Measurements from ENCODE around the gene PPP1R16B. TPM values are rescaled to one million over a fixed set of nuclear protein-coding genes. Genes with fewer than 3 reads are reported as not detected.

PPP1R16B gene
- polyA plus RNA-seq, 1 donor from 2014 or later, result 1.9 TPM

- H2AFZ ChIP-seq (ENCODE audit: low read depth, low read length), result no peak overlapping the region
- no peaks in the 10 kb centered on the region for H3K27me3 ChIP-seq (ENCODE audit: insufficient read depth, low read depth, low read length)
- TF ChIP-seq SMC3 (conservative IDR thresholded peaks at IDR 0.05; ENCODE audit: poor library complexity) (no peak), EZH2 (IDR thresholded peaks at IDR 0.05; ENCODE audit: borderline replicate concordance, insufficient read depth, low read length, poor library complexity, severe bottlenecking) (no peak), POLR2AphosphoS5 (IDR thresholded peaks at IDR 0.05) (no peak), REST (IDR thresholded peaks at IDR 0.05; ENCODE audit: borderline replicate concordance) (no peak), MXI1 (conservative IDR thresholded peaks at IDR 0.05; ENCODE audit: poor library complexity, severe bottlenecking) (no peak)
- no peaks in the 10 kb centered on the region for H3K79me2 ChIP-seq (replicated peaks; ENCODE audit: insufficient read depth, low read length)
- H3F3A ChIP-seq (ENCODE audit: insufficient read depth, low read length, poor library complexity, severe bottlenecking), result no peaks in the 10 kb centered on the region
- H3K27ac ChIP-seq (ENCODE audit: low read length), result no peak overlapping the region
- no peaks in the 10 kb centered on the region for H3K9me2 ChIP-seq (ENCODE audit: insufficient read depth, low read length)
- H3K4me2 ChIP-seq (ENCODE audit: low read length), result no peak overlapping the region
- peaks cover 10% of the 10 kb centered on the region for H3K36me3 ChIP-seq (ENCODE audit: insufficient read depth, low read length)
- no peaks in the 10 kb centered on the region for H4K20me1 ChIP-seq (ENCODE audit: insufficient read depth)
- H3K4me3 ChIP-seq (ENCODE audit: low read length), result no peak overlapping the region
- H3K9me3 ChIP-seq (ENCODE audit: low read length), result no peaks in the 10 kb centered on the region
- H3K9ac ChIP-seq (ENCODE audit: low read length), result no peak overlapping the region
These were observed 44.5 kb upstream of the PPP1R16B start for GRCh38 chr20:38760978-38761377.

GRCh38 chr20:38762174-38762573, 43.3 kb upstream of the PPP1R16B start:
- H3K9me3 ChIP-seq (ENCODE audit: low read length), result no peaks in the 10 kb centered on the region
- no peak overlapping the region for H3K27ac ChIP-seq (ENCODE audit: low read length)
- H3K4me3 ChIP-seq (ENCODE audit: low read length), result no peak overlapping the region
- no peaks in the 10 kb centered on the region for H3F3A ChIP-seq (ENCODE audit: insufficient read depth, low read length, poor library complexity, severe bottlenecking)
- no peak overlapping the region for H3K4me2 ChIP-seq (ENCODE audit: low read length)
- H3K27me3 ChIP-seq (ENCODE audit: insufficient read depth, low read depth, low read length), result no peaks in the 10 kb centered on the region
- H4K20me1 ChIP-seq (ENCODE audit: insufficient read depth), result no peaks in the 10 kb centered on the region
- H3K9ac ChIP-seq (ENCODE audit: low read length), result no peak overlapping the region
- no peaks in the 10 kb centered on the region for H3K79me2 ChIP-seq (replicated peaks; ENCODE audit: insufficient read depth, low read length)
- H2AFZ ChIP-seq (ENCODE audit: low read depth, low read length), result no peak overlapping the region
- H3K9me2 ChIP-seq (ENCODE audit: insufficient read depth, low read length), result no peaks in the 10 kb centered on the region
- TF ChIP-seq CTCF (IDR thresholded peaks at IDR 0.05; ENCODE audit: poor library complexity, severe bottlenecking), result no peak
- TF ChIP-seq POLR2AphosphoS5 (IDR thresholded peaks at IDR 0.05), result no peak
- no peak for TF ChIP-seq EP300 (conservative IDR thresholded peaks at IDR 0.05; ENCODE audit: poor library complexity, severe bottlenecking)
- no peak for TF ChIP-seq EZH2 (IDR thresholded peaks at IDR 0.05; ENCODE audit: borderline replicate concordance, insufficient read depth, low read length, poor library complexity, severe bottlenecking)
- TF ChIP-seq REST (IDR thresholded peaks at IDR 0.05; ENCODE audit: borderline replicate concordance), result no peak
- no peak for TF ChIP-seq TAF1 (IDR thresholded peaks at IDR 0.05; ENCODE audit: low read depth)
- no peak for TF ChIP-seq RAD21 (conservative IDR thresholded peaks at IDR 0.05)
- no peak for TF ChIP-seq MXI1 (conservative IDR thresholded peaks at IDR 0.05; ENCODE audit: poor library complexity, severe bottlenecking)
- no peak for TF ChIP-seq SMC3 (conservative IDR thresholded peaks at IDR 0.05; ENCODE audit: poor library complexity)
- H3K36me3 ChIP-seq (ENCODE audit: insufficient read depth, low read length), result peaks cover 3% of the 10 kb centered on the region
